LoVo (cell line): ENCODE measurements around the gene APOL2.
"Not testable (repeated sequence)": the region's sequence is repeated elsewhere in the genome, so short reads cannot be mapped to it uniquely, and the experiment has no call there.

Experiments used
- DNase-seq: peaks from one replicate; pipeline ENCODE4 v3.0.0-alpha.2; 2016; ENCODE audit warnings: low spot score

The APOL2 gene

DNA sequence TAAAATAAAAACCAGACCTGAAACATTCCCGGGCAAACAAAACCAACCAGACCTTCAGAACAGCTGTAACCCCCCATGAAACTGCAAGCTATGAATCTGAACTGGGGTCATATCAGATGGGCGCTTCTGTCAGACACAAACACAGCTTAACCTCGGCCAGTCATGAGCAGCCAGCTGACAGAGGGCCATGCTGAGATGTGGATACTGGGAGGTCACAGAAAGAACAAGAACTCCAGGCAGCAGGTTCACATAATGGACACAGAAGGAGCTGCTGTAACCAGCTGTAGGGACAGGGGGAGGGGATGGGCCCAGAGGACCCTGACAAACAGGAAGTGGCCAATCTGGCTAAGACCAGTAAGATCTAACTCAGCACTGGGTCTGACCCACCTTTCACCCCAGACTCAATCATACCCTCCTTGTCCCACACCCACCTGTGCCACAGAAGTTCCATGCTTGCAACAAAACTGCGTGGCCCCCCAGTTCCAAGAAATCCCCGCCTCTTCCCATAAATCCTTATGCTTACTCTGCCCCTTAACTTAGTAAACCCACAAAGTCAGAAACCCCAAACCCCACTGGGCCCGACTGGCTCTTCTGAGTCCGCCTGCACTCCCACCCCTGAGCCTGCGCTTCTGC, 41.7 kb downstream of the APOL2 start:
- DNase-seq: no peak

DNA sequence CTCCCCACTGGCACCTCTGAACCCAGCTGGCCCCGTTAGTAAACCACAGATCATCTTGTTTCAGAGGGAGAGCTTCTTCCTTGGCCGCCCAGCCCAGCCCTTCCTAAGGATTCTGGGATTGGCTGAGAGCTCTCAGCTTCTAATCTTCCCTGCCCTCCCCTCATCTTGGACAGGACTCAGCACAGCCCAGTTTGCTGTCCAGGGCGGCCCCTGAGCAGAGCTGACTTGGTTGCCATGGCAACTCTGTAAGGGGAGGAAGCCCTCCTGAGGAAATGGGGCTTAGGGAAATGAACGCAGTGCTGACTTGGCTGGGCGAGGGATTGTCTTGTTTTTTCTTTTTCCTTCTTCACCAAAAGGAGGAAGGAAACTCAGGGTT, 42.3 kb downstream of the APOL2 start:
- DNase-seq: no peak

DNA sequence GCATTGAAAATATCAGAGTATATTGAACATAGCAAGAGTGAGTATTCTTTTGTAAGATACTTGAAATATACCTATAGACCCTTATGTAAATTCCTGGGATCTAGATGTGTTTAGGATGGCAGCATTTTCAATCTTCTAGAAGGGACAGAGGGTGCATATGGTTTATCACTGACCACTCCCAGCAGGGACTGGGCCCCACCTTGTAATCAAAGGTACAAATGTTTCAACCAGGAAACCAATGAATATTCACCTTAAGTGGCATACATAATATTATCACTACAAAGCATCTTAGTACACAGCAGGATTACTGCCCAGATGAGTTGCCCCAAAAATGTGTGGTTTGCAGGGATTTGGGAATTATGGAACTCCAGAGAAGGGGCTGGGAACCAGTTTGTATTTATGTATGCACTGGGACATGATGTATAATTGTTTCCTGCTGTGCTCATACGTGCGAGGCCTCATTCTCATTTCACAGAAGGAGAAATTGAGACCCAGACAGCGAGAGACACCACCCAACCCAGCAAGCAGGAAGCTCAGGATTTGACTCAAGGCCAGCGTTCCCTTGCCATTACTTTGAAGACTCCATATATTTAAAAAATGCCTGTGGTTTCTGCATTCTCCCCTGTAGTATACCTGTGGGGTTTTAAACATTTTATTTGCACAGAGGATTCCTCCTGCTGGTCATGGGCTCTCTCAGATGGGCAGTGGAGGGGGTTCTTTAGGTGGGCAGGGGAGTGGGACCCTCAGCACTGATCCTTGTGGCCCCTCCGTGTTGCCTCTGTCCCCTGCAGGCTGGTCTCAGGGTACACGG, 42.9 kb downstream of the APOL2 start:
- DNase-seq: no peak

DNA sequence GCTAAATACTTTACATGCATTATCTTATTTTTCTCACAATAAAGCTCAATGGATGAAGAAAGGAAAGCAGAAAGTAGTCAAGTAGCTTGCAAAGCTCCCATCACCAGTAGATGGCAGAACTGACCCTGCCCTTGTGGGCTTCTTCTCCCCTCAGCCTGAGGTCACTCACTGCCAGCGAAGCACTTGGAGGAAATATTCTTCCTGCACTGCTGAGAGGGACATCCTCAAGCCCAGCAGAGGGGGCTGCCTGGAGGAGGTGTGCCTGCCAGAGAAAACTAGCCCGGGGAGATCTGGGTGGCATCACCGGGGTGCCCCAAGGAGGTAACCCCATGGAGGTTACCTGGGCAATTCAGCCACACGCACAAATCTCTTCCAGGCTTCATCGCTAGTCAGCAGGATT, 44.4 kb downstream of the APOL2 start:
- peak; percentile 5 for DNase-seq

DNA sequence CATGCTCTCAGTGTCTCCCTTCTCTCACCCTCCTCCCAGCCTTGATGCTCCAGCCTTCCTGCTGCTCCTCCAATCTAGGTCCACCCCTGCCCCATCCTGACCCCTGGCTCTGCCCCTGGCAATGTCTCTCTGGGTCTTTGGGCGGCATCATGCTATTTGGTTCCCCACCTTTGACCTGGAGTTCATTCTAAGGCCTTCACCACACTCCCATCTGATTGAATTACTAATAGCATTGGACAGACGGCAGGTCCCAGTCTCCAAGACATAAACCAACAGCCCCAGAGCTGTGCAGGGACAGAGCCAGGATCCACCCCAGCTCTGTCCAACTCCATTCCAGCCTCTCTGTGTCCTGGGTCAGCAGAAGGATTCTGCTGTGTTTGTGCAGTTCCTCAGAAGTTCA, 44.9 kb downstream of the APOL2 start:
- DNase-seq: no peak

DNA sequence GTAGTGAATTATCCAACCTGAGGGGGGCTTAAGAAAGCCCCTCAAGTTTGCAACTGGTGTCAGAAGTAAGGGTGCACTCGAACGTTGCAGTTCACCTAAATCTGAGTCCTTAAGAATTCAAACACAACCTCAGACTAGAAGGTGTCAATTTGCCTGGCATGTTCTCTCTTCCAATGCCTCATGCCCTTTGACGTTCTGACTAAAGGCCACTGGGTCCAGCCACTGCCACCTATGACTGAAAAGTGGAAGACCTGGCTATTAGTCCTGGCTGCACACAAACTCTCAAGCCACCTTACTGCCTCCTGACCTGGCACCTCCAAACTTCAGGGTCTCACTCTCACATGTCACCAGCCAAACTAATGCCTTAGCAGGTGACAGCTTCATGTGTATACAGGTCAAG, 45.8 kb downstream of the APOL2 start:
- no peak for DNase-seq

DNA sequence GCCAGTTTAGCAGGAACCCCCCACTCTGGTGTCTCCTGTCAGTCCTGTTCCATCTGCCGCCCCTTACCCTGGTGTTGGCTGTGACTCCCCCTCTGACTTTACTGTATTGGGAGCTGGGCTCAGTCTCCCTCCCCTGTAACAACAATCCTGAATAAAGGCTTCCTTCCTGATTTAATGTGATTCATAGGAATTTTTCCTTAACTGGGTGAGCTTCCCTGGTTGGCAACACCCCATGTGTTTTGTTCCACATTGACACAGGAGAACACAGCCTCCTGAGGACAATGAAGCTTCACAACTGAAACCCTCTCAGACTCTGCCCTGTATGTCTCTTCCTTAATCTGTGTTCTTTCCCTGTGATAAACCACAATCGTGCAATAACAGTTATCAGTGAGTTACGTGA, 46.2 kb downstream of the APOL2 start:
- no peak for DNase-seq

DNA sequence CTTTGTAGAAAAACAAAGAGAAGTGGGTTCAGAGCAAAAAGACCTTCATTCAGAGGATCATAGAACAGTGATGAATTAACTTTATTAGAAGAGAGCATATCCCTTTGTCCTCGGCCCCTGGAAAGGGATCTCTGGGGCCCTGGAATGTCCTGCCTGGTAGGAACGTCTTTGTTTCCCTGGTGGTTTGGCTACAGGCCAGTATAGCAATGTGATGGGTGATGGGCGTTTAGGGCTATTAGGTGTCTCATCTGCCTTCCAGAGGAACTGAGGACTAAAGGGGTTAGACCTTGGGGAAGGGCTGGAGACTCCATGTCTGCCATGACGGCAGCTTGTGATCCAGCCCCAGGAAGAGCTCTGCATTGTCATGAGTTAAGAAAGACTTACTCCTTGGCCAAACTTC, 46.8 kb downstream of the APOL2 start:
- no peak for DNase-seq

DNA sequence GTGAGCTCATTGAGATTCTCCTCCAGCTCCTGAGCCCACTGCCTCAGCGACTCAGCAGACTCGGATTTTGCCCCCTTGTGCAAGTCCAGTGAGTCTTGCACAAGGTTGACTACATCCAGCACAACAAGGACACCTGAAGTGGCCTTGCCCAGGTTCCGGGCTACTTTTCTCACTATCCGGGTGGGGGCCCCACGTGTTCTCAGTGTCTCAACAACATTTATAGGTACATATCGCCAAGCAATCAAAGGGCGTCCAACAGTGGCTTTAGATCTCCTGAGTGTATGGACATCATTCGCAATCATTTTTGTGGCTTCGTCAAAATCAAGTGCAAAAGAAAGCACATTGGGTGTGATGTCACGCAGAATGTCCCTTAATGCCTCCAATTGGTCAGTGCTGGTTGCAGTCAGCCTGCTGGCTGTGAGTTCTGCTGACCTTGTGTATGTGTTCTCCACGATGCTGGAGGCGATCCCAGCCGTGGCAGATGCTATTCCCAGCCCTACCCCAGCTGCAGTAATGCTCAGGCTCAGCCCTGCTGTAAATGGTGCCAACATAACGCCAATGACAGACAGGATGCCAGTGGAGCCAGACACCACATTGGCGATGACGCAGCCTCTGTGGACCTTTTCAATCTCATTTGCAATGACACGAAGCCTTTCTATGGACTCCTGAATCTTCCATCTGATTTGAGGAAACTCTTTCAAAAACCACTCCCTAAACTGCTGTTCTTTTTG, 48.1 kb downstream of the APOL2 start:
- no peak for DNase-seq

DNA sequence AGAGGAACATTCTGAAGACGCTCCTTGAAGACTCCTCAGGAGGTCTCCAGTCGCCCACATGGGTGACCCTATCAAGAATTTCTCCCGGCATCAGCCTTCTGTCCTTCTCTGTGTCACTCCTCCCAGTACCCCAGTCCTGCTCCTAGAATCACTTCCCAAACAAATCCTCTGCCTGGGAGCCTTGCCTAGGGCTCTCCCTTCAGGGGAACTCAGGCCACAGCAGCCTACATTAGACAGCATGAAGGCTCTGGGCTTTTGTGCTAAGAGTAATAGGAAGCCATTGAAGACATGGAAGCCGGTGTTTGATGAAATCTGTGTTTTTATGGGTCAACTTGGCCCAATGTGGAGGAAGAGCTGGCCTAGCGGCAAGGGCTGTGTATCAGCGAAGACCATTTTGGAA, 51.5 kb downstream of the APOL2 start:
- DNase-seq: not testable (repeated sequence)

DNA sequence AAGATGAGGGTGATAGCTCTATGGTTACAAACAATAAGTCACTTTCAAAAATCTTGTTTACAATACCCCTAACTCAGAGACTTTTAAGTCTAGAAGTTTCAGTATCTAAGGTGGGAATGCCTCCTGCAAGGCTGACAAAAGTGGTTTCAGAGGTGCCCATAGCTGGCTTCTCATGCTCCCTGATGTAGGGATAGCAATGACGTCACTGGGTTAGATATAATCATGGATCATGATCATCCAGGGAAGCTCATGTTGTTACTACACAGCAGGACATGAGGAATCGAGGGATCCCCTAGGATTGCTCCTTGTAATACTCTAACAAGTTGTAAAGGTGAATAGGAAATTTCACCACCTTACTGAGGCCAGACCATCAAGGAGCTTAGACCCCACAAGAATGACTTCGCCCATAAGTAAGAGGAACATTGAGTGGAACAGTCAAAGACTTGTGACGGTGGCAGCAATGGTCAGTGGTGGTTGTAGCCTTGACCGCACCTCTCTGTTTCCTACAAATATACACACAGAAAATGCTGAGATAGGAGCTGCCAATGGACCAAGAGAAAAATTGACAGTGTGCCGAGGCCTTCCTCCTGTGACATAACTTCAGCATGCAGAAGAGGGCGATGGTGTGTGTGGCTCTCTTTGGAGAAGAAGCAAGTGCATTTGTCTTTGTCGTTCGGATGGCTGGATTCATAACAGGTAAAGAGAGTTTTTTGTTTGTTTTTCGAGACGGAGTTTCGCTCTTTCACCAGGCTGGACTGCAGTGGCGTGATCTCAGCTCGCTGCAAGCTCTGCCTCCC, 53.3 kb downstream of the APOL2 start:
- no peak for DNase-seq

DNA sequence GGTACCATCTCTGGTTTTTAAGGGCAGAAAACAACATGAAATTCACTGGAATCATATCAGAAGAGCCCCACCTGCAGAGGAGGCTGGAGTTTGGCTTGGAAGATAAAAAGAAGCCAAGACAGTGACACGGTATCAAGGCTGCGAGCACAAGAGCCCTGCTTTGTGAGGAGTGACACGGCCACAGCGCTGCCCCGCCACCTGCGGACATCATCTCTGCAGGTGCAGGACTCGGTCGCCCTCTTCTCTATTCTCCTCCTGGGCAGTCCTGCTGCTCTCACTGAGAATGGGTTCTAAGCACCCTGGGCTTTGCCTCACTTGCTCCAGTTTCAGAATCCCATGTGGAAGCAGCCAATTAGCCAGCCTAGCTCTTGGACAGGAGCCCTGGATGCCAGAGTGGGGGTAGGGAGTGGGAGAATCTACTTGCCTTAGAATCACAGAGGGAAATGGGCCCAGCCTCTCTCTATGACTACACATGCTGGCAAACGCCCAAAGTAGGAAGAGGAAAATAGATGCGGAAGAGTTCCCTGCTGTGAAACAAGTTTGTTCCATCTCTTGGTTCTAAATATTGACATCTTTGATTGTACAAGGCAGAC, 54.8 kb downstream of the APOL2 start:
- no peak for DNase-seq

DNA sequence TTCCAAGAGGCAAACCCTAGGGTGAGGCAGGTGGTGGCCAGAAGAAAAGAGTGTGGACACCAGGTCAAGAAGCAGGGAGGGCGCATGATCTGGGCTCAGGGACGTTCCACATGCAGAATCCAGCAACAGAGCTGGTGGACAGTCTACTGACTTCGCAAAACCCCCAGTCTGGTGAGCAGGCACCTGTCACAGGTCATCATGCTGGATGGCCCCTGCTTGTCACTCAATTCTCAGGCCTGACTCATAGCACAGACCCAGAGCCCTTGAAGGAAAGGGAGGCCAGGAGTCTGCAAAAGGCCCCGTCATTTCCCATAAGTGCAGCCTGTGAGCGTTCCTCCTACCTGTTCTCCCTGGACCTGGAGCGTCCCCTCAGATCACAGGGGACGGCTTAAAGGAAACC, 55.9 kb downstream of the APOL2 start:
- no peak for DNase-seq

DNA sequence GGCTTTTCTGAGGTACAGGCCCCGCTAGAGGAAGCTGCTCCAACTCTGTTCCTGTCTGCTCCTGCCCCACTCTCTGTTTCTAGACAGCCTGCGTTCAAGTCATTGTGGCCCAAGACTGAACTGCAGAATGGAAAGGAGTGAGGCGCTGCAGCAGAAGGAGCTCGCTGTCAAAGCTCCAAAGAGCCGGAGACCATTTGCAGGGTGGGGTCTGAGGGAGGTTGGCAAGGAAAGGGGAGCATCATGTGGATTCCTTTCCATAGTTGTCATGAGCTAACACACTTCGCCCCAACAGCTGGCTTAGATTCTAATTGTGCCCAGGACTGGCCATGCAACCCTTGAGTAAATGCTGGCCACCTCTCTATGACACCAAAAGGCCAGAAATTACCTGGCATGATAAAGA, 56.5 kb downstream of the APOL2 start:
- no peak for DNase-seq

DNA sequence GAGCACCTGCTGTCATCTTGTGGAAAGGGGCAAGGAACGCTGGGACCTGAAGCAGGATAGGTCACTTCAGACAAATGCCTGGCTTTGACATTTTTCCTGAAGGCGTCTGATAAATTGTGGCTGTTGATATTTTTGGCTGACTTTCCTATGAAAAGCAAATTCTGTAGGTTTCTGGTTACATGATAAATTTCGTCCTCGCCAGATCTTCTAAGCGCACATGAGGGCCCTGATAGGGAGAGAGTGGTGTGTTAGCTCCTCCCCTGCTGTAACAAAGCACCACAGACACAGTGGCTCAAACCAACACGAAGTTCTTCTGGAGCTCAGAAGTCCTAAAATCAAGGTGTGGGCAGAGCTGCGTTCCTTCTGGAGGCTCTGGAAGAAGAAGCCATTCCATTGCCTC, 57.3 kb downstream of the APOL2 start:
- DNase-seq: no peak

DNA sequence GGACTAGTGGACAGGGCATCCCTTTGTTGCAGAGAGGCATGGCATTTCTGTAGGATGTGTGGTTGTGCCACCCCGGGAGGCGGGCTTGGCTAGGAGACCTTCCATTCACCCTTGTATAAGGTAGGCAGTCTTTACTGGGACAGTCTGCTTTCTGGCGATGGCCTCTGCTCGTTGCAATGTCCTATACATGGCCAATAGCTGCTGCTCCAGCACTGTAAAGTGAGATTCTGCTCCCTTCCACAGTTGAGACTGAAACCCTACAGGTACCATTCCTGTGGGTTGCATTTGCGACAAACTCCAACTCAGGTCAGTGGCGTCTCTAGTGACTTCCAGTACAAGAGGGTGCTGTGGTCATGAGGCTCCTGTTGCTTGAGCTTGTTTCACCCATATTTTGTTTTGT, 58.4 kb downstream of the APOL2 start:
- no peak for DNase-seq

DNA sequence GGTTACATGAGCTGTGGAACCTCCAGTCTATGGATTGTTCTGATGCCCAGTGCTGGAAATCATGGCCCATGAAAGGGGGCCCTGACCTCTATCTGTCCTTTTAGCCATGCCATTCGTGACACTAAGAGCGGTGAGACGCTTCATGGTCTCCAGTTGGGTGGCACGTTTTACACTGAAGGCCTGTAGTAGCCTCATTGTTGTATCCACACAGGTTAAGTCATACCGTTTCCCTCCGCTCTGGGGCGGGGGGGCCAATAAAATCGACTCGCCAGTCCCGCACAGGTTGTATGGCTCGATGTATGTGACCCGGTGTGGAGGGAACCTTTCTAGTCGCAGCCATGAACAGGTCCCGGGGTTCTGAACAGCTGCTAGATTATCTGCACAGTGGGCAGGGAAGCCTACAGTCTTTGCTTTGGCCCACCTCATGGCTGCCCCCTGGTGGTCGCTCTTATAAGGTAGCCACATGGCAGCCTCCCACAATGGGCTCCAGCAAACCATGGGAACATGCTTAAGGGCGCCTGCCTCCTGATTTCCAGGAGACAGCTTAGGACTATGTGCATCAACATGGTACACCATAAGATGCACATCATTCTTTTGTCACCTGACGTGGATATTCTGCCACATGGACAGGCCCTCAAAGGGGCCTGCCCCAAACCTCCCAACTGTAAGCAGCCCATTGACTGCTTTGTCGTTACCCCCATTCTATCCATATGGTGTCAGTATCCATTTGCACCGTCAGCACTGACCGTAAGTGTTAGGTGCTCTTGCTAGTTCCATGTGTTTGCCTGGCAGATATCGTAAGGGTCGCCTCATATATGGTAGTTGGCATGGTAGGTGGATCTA, 59.1 kb downstream of the APOL2 start:
- DNase-seq: peak; percentile 55

DNA sequence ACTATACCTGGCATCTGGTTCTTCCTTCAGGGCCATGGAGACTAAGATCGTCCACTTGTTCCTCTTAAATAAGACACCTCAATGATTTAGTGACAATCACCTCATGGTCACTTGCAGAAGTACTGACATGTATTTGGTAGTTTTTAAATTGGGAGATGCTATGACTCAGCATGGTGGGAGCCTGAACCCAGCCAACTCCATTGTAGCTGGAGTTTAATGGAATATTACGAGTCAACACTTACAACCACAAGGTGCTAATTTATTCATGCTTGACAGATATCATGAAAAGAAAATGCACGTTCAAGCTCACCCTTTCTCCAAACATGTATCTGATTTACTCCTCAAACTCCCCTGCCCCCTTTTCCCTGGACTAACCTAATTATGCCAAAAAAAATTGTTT, 62.2 kb downstream of the APOL2 start:
- no peak for DNase-seq
